HG03558 (cell line): Measurements from ENCODE around the gene GRAMD1B.
A peak's percentile ranks its signal among the peaks of the same experiment; 100 is the strongest.

Source experiments
- ATAC-seq: cut with Tn5 transposase; IDR thresholded peaks from one replicate; pipeline ENCODE4 v1.9.1; 2021; ENCODE audit warnings: moderate number of reproducible peaks; ENCODE audit not compliant: unreplicated experiment; ENCODE audit errors: extremely low read depth

The GRAMD1B gene

DNA sequence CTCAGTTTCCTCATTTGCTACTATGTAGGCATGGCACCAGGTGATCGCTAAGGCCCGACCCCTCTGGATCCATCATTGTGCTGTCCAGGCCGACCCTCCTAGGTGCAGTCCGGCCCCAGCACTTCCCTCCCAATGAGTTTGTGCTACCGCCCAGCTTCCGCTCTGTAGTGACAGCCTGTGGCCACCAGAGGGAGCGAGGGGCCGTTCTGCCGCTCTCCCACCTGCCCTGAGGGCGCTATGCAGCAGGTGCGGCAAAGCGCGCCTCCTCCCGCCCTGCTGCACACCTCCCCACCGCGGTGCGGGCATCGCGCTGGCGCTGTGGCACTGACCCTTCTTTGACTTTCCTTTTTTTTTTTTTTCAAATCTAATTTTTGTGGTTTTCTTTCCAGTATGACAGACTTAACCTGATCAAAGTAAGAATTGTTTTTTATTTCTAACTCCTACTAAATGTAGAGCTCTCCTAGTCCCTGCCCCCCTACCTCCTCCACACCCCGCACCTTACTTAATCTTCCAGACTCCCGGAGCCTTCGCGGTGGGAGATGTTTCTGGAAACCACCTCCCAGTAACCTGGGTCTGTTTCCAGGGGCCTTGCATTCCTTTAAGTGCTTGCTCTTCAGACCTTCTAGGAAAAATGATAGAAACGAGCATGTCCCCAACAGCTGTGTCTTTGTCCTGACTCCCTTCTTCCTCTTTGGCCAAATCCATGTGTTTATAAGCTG lies 150.6 kb downstream of the GRAMD1B start:
- peak; percentile 77 for ATAC-seq

- no peak for ATAC-seq
Measured at GRCh38 chr11:123581651-123582399, 151.8 kb downstream of the GRAMD1B start.

- ATAC-seq: no peak
Measured at GRCh38 chr11:123582992-123583504, 153.0 kb downstream of the GRAMD1B start.

DNA sequence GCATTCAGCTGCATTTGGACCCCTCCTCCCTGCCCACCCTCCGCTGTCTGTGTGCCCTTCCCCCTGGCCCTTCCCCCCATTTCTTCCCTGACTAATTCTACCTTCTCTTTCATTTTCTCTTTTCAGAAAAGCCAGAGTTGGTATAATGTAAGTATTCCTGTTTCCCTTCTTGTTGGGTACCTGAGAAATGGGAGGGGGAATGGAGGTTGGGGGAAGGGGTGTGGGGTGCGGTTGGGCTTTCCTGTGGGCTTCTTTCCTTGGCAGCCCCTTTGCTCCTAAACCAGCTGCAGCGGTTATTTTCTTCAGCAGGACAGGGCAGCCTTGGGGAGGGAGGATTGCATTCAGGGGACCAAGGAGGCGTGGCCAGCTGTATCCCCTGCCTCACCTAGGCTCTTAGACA lies 154.1 kb downstream of the GRAMD1B start:
- ATAC-seq: no peak

DNA sequence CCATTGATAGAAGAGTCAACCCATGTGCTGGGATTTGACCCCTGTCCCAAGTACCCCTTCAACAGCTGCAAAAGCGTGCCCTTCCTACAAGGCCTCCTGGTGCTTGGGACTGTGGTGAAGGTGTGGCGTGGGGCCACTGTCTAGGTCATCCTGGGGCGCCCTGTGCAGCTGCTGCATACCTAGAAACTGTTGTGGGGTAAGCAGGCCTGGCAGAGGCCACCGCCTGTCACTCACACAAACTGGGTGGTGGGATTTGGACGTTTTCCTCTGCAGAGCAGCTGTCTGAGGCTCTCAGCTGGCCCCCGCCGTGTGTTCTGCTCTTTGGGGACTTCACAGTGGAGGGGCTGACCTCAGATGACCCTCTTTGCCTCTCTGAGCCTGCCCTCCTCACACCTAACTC lies 154.7 kb downstream of the GRAMD1B start:
- no peak for ATAC-seq

GRCh38 chr11:123585206-123585605 lies 155.1 kb downstream of the GRAMD1B start:
- ATAC-seq: no peak

GRCh38 chr11:123585706-123586105 lies 155.6 kb downstream of the GRAMD1B start:
- no peak for ATAC-seq

DNA sequence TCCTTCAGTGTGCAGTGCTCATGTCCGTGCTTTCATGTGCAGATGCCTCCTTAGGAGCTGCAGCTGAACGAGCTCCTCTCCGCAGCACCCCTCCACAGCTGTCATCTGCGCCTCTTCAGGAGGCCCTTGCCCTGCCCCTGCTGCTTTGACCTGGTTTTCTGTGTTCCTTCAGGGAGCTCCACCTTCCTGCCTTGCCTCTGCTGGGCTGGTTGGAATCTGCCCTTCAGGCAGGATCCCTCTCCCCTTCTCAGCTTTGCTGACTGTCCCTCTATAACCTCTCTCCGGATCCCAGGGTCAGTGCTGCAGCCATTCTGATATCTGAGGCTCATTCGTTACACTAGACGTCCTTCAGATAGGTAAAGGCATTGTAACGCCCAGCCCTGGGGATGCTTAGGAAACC lies 156.5 kb downstream of the GRAMD1B start:
- no peak for ATAC-seq

DNA sequence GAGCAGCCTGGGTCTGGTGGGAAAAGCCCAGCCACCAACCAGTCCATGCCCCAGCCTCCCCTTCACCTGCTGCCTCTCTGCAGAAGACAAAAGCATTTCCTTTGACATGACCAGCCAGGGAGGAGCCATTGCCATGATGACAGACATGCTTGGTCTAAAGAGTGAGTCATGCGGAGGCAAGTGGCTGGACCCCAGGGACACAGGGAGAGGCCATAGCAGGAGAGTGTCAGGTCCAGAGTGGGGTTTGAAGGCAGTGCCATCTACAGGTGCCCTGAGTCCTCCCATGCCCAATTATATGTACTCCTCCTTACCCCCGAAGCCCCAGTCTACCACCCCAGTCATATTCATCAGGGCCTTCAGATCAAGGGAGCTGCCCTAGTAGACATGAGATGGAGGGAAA lies 157.0 kb downstream of the GRAMD1B start:
- no peak for ATAC-seq

DNA sequence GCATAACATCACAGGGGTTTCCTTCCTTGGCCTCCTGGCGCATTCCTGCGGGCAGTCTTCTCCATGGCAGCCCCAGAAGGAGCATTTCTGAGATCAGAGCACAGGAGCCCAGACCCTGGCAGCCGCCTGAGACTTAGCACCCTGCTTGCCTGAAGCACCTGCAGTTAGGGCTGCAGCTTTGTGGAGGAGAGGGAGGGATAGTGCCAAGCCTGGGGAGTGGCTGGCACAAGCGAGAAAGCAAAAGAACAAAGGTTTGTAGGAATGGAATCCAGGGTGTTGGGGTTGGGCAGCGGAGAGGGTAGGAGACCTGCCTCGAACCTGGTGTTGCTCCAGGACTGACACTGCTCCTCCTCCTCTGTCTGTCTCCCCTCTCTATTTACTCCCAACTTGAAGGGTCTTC lies 157.5 kb downstream of the GRAMD1B start:
- ATAC-seq: no peak

DNA sequence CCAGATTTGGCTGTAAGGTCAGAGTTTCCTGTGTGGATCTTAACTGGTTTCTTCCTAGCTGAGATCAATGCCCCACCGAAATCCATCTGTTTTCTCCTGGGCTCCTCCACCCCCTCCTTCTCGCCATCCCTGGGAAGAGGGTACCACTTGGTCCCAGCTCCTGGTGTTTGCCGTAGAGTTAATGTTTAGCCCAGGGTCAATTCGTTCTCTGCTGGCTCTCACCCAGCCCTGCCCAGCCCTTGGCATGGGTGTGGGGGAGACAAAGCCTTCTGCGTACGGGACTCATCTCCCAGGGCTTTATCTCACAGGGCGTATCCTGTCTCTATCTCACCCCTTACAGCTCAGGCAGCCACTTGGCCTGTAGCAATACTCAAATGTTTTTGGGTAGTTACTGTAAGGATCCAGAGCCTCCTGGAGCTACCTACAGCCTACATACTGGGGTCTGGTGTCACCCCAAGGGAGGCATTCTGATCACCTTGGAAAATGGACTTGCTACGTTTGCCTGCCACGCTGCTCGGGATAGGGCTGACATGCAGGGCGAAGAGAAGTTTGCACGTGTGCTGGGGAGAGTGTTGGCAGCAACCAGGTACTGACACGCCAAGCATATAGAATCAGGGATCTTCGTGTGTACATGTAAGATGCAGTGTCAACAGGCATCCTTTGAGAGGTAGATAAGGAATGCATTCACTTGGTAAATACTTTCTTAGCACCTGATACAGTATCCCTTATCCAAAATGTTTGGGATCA lies 158.2 kb downstream of the GRAMD1B start:
- no peak for ATAC-seq

- ATAC-seq: no peak
Measured at GRCh38 chr11:123588864-123589262, 158.8 kb downstream of the GRAMD1B start.

DNA sequence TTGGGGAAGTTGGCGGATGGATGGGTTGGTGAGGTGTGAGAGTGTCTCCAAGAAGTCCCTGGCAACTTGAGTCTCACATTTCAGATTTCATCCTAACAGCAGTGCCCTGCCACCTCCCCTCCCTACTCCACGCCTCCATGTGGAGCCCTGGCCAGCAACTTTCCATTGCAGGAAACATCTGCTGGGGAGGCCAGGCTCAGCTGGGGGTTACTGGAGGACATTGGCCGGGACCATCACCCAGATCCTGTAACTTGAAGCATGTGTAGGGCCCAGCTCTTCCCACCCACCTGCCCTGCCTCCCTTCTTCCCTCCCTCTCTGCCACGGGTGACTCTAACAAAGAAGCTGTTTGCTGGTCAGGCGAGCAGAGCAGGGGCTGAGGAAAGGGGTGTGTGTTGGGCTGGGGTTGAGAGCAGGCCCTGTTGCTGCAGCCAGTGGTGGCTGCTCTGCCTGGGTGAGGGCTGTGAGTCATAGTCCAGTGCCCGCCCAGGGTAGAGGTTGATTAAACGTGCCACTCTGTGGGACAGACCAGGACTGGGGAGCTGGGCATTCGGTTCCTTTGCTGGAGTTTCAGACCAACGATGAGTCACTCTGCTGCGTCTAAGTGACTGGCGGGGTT lies 160.3 kb downstream of the GRAMD1B start:
- ATAC-seq: no peak

DNA sequence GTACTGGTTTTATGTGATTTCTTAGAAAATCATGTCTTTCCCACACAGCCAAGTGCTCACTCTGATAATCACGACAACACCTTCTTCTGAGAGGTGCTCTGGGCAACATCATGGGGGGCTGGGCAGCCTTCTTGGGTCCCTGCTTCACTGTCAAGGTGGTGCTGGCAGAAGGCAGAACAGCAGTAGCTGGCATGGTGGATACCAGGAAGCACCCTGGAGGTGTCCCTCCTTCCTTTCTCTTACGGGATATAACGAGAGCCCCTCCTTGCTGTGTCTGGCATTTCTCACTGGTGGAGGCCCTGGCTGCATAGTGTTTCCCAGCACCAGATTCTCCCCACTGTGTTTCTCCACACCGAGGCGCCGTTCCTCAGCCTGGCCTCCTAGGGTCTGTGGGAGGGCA lies 163.5 kb downstream of the GRAMD1B start:
- no peak for ATAC-seq

DNA sequence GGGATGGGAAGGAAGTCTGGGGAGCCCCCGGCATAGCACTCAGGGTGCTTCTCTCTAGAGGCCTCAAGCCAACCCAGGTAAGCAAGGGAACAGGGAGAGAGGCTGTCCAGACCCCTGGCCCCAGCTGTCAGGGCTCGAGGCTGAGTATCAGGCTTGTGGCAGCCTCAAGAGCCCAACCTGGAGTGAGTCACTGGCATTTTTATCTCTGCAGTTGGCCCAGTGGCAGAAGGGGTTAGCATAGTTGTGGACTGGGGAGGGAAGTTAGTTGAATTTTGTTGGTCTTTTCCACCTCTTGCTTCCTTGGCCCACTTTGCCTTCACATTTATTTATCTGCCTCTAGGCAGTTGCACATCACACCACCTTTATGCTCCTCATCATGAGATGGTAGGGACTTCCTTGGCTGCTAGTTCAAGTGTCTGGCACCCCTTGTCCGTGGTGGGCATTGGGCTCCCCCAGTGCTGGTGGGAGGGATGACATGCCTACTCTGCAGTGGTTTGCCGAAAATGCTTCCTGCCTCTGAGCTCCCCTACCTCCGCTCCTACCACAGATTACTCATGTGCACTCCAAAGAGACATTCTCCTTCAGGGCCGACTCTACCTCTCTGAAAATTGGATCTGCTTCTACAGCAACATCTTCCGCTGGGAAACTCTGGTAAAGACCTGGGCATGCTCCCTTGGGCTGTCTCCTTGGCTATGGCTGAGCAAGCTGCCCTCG lies 164.3 kb downstream of the GRAMD1B start:
- no peak for ATAC-seq

- ATAC-seq: no peak
Measured at GRCh38 chr11:123594921-123595320, 164.9 kb downstream of the GRAMD1B start.

GRCh38 chr11:123597859-123598258 lies 167.8 kb downstream of the GRAMD1B start:
- ATAC-seq: no peak

GRCh38 chr11:123601136-123601535 lies 171.1 kb downstream of the GRAMD1B start:
- ATAC-seq: no peak

DNA sequence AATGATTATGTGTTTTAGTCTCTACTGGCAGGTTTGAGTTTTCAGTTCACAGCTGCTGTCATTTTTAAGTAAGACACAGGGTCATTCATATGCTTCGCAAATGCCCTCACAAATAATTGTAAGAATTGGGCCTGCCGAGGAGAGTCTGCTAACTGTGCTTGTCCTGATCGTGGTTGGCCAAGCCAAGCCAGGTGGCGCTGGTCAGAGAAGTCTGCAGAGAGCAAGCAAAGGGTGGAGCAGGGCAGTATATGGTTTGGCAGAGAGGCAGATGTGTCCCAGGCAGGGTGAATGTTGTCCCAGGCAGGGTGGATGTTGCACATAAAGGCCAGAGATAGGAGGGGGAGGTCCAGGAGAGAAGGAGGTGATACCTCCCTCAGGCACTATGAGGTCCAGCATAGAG lies 171.7 kb downstream of the GRAMD1B start:
- no peak for ATAC-seq

GRCh38 chr11:123603666-123604065 lies 173.6 kb downstream of the GRAMD1B start:
- ATAC-seq: no peak
